Panc1 (cell line): Measurements from ENCODE around the gene ARL8A.

Experiments used
- POLR2AphosphoS5 ChIP-seq: IDR thresholded peaks from 2 replicates; pipeline ENCODE4 v1.6.1; 2012; ENCODE audit warnings: mild to moderate bottlenecking, low read depth, low read length, moderate library complexity
- SIN3A ChIP-seq: IDR thresholded peaks from 2 replicates; pipeline ENCODE4 v1.6.1; 2012; ENCODE audit warnings: low read depth, mild to moderate bottlenecking, low read length, moderate library complexity, borderline replicate concordance; ENCODE audit not compliant: insufficient read depth
- TF ChIP-seq, protein P1 (sequence below): fragments of 450-650 bp; IDR thresholded peaks from 2 replicates; pipeline ENCODE4 v1.5.1; 2017; ENCODE audit warnings: mild to moderate bottlenecking
- TF ChIP-seq, protein P2 (sequence below), 2 experiments: IDR thresholded peaks; 2 replicates each; pipeline ENCODE4 v1.6.1; 2011 to 2012; ENCODE audit warnings: low read depth in 2 of 2, control low read depth in 1 of 2, low read length in 1 of 2, mild to moderate bottlenecking in 1 of 2, moderate library complexity in 1 of 2; ENCODE audit not compliant: insufficient read depth in 1 of 2

DNA sequence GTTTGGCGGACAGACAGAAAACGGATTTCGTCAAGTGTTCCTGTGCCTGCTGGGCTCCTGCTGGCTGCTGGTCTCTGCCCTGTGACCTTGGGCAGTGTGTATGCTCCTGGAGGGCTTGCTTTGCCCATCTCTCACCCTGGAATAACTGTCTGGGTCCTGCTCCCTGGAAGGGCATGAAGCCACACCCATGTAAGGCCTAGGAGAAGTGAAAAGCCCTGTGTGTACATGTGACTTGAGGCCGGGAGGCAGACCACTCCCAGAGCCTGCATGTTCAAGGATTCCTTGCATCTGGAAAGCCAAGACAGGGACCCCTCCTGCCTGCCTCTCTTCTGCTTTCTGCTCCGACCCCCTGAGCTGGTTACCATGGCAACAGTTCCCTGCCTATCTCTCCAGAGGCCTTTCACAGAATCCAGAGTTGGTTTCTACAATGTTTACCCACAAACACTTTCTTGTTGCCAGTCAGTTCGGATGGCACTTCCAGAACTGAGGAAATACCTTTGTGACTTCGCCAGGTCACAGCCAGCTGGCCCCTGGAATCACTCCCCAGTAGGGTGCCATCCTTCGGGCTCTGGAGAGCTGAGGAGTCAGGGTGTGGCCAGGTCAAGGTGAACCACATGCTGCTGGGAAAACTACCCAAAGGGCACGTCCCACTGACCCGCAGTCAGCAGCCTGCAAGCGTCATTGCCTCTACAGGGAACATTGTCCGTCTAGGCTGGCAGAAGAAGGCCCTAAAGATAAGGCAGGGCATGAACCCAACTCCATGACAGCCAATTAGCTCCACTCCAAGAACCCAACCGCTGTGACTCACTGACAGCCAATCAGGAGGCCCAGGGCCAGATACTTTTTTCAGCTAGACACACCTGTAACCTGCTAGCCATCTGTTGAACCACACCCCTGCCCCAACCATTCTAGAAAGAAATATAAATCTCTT, 36.5 kb downstream of the ARL8A start:
- TF ChIP-seq, protein P1, sequence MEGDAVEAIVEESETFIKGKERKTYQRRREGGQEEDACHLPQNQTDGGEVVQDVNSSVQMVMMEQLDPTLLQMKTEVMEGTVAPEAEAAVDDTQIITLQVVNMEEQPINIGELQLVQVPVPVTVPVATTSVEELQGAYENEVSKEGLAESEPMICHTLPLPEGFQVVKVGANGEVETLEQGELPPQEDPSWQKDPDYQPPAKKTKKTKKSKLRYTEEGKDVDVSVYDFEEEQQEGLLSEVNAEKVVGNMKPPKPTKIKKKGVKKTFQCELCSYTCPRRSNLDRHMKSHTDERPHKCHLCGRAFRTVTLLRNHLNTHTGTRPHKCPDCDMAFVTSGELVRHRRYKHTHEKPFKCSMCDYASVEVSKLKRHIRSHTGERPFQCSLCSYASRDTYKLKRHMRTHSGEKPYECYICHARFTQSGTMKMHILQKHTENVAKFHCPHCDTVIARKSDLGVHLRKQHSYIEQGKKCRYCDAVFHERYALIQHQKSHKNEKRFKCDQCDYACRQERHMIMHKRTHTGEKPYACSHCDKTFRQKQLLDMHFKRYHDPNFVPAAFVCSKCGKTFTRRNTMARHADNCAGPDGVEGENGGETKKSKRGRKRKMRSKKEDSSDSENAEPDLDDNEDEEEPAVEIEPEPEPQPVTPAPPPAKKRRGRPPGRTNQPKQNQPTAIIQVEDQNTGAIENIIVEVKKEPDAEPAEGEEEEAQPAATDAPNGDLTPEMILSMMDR: no peak
- TF ChIP-seq POLR2AphosphoS5: no peak
- TF ChIP-seq, protein P2, sequence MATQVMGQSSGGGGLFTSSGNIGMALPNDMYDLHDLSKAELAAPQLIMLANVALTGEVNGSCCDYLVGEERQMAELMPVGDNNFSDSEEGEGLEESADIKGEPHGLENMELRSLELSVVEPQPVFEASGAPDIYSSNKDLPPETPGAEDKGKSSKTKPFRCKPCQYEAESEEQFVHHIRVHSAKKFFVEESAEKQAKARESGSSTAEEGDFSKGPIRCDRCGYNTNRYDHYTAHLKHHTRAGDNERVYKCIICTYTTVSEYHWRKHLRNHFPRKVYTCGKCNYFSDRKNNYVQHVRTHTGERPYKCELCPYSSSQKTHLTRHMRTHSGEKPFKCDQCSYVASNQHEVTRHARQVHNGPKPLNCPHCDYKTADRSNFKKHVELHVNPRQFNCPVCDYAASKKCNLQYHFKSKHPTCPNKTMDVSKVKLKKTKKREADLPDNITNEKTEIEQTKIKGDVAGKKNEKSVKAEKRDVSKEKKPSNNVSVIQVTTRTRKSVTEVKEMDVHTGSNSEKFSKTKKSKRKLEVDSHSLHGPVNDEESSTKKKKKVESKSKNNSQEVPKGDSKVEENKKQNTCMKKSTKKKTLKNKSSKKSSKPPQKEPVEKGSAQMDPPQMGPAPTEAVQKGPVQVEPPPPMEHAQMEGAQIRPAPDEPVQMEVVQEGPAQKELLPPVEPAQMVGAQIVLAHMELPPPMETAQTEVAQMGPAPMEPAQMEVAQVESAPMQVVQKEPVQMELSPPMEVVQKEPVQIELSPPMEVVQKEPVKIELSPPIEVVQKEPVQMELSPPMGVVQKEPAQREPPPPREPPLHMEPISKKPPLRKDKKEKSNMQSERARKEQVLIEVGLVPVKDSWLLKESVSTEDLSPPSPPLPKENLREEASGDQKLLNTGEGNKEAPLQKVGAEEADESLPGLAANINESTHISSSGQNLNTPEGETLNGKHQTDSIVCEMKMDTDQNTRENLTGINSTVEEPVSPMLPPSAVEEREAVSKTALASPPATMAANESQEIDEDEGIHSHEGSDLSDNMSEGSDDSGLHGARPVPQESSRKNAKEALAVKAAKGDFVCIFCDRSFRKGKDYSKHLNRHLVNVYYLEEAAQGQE (IDR thresholded peaks at IDR 0.05; ENCODE audit: insufficient read depth in 1 of 2, low read depth in 2 of 2, low read length in 1 of 2): no peak
- TF ChIP-seq SIN3A: no peak
